Prostate gland (tissue), 2 donors: ENCODE results near the gene TCERG1. TPM values are rescaled to one million over a fixed set of nuclear protein-coding genes. Genes with fewer than 3 reads are reported as not detected.

Experiments
- DNase-seq: peaks from one replicate; pipeline ENCODE4 v3.0.0-alpha.2; 2019; ENCODE audit warnings: low spot score
- H3K27ac ChIP-seq, 2 donors: fragments of 200-600 bp; sonication (generic); 2 replicates each; pipeline ENCODE4 v1.5.1; 2017 to 2019
- H3K27me3 ChIP-seq: fragments of 200-600 bp; sonication (generic); replicated peaks from 2 replicates; pipeline ENCODE4 v1.5.1; 2019; ENCODE audit not compliant: insufficient read depth
- H3K36me3 ChIP-seq, 2 donors: fragments of 200-600 bp; sonication (generic); 1 replicate in 1 of 2; 2 replicates in 1 of 2; pipeline versions ENCODE4 v1.5.1 to v1.8.1; 2017 to 2019
- H3K4me1 ChIP-seq: fragments of 200-600 bp; sonication (generic); replicated peaks from 2 replicates; pipeline ENCODE4 v1.5.1; 2019
- H3K4me3 ChIP-seq, 2 donors: fragments of 200-600 bp; sonication (generic); 2 replicates each; pipeline ENCODE4 v1.5.1; 2017 to 2019
- H3K9me3 ChIP-seq: fragments of 200-600 bp; sonication (generic); 2 replicates; pipeline ENCODE4 v1.5.1; 2017
- CTCF ChIP-seq, 4 experiments: fragments of 200-600 bp in 2 of 4; fragments of 450-650 bp in 2 of 4; sonication (generic) in 2 of 4; IDR thresholded peaks; 1 replicate in 3 of 4; 2 replicates in 1 of 4; pipeline ENCODE4 v1.5.1; 2016 to 2019; ENCODE audit warnings: antibody characterized with exemption in 4 of 4, mild to moderate bottlenecking in 2 of 4, moderate library complexity in 2 of 4
- POLR2A ChIP-seq: fragments of 450-650 bp; IDR thresholded peaks from one replicate; pipeline ENCODE4 v1.6.1; 2016; ENCODE audit warnings: antibody characterized with exemption, mild to moderate bottlenecking
- POLR2AphosphoS5 ChIP-seq: sonication (generic); formaldehyde crosslinking; IDR thresholded peaks from one replicate; pipeline ENCODE4 v1.6.1; 2017; ENCODE audit warnings: antibody characterized with exemption
- WGBS: methylation state at CpG from one replicate; pipeline ENCODE4 v1.1.5; 2018; 5-methylcytosine and 5-hydroxymethylcytosine counted together
- intact Hi-C: fragments of 100-400 bp; cut with DNase I; formaldehyde crosslinking; loops from one replicate; pipeline ENCODE4 v1.14.2; 2022
- total RNA-seq, 2 donors: library from RNA; depleted of rRNA; stranded (reverse); fragments of >200 nt; gene quantifications; one replicate each; pipeline ENCODE4 v1.1.0, GENCODE V29; 2016

Gene TCERG1
- total RNA-seq, 2 donors from 2014 or later: 41.4 to 83.0 TPM

- Histone ChIP-seq H3K27ac (no peak overlapping the region), H3K4me1 (no peaks in the 10 kb centered on the region), H3K9me3 (no peaks in the 10 kb centered on the region), H3K36me3 (no peaks in the 10 kb centered on the region), H3K4me3 (no peak overlapping the region), H3K27me3 (no peaks in the 10 kb centered on the region)
- 91% methylated on average over 5 of the region's 5 CpGs for WGBS
- intact Hi-C loops: loop anchor here (10.0 kb wide), 1 partner anchor 236 kb away; the partner anchor contains the start of gene RBM27
- no peak for TF ChIP-seq POLR2A
- TF ChIP-seq POLR2AphosphoS5: no peak
- no peak for TF ChIP-seq CTCF (IDR thresholded peaks at IDR 0.05)
- DNase-seq: no peak
These were observed 6.2 kb upstream of the TCERG1 start for GRCh38 chr5:146440870-146441495.

- Histone ChIP-seq H3K9me3 (no peaks in the 10 kb centered on the region), H3K4me1 (no peaks in the 10 kb centered on the region), H3K4me3 (no peak overlapping the region), H3K36me3 (no peaks in the 10 kb centered on the region), H3K27me3 (no peaks in the 10 kb centered on the region), H3K27ac (no peak overlapping the region)
- intact Hi-C loops: loop anchor here (10.0 kb wide), 1 partner anchor 237 kb away; the partner anchor contains the start of gene RBM27
- 83% methylated on average over 2 of the region's 2 CpGs for WGBS
- DNase-seq: no peak
- TF ChIP-seq POLR2AphosphoS5 (no peak), POLR2A (no peak), CTCF (IDR thresholded peaks at IDR 0.05) (no peak)
These were observed 5.2 kb upstream of the TCERG1 start for GRCh38 chr5:146441896-146442295.

GRCh38 chr5:146447734-146448380 is 724 bp downstream of the TCERG1 start:
- intact Hi-C loops: loop anchor here (5.0 to 10.0 kb wide), 2 partner anchors 243 to 266 kb away; partner anchors contain the start of genes LARS1 and RBM27
- under 1% methylated on average over 20 of the region's 20 CpGs for whole genome bisulfite sequencing
- DNase-seq: no peak
- Histone ChIP-seq H3K27me3 (no peaks in the 10 kb centered on the region), H3K4me3 (peak overlapping the region; percentile 93 to 97), H3K36me3 (no peaks in the 10 kb centered on the region), H3K4me1 (no peaks in the 10 kb centered on the region), H3K27ac (peak overlapping the region; percentile 78 to 87), H3K9me3 (no peaks in the 10 kb centered on the region)
- TF ChIP-seq POLR2A: no peak
- no peak for TF ChIP-seq CTCF (IDR thresholded peaks at IDR 0.05)
- no peak for TF ChIP-seq POLR2AphosphoS5

GRCh38 chr5:146448783-146449519 is 1.8 kb downstream of the TCERG1 start:
- Histone ChIP-seq H3K4me3 (peak overlapping the region in 1 of 2 donors; percentile 93), H3K4me1 (no peaks in the 10 kb centered on the region), H3K27ac (no peak overlapping the region), H3K36me3 (no peaks in the 10 kb centered on the region), H3K9me3 (no peaks in the 10 kb centered on the region), H3K27me3 (no peaks in the 10 kb centered on the region)
- TF ChIP-seq POLR2A (no peak), CTCF (IDR thresholded peaks at IDR 0.05) (no peak), POLR2AphosphoS5 (no peak)
- 42% methylated on average over 6 of the region's 6 CpGs for WGBS
- intact Hi-C loops: loop anchor here (5.0 to 10.0 kb wide), 2 partner anchors 244 to 267 kb away; partner anchors contain the start of genes LARS1 and RBM27
- no peak for DNase-seq
